ENCODE measurements around the gene TPGS1. TPM values are rescaled to one million over a fixed set of nuclear protein-coding genes. Genes with fewer than 3 reads are reported as not detected.
"Not testable (repeated sequence)": the region's sequence is repeated elsewhere in the genome, so short reads cannot be mapped to it uniquely, and the experiment has no call there.

Gene TPGS1
- total RNA-seq, 1 donor from 2014 or later = 20.3 TPM

- no peak for DNase-seq (ENCODE audit: low spot score)
Observed at GRCh38 chr19:475360-475759, 31.9 kb upstream of the TPGS1 start.

DNA sequence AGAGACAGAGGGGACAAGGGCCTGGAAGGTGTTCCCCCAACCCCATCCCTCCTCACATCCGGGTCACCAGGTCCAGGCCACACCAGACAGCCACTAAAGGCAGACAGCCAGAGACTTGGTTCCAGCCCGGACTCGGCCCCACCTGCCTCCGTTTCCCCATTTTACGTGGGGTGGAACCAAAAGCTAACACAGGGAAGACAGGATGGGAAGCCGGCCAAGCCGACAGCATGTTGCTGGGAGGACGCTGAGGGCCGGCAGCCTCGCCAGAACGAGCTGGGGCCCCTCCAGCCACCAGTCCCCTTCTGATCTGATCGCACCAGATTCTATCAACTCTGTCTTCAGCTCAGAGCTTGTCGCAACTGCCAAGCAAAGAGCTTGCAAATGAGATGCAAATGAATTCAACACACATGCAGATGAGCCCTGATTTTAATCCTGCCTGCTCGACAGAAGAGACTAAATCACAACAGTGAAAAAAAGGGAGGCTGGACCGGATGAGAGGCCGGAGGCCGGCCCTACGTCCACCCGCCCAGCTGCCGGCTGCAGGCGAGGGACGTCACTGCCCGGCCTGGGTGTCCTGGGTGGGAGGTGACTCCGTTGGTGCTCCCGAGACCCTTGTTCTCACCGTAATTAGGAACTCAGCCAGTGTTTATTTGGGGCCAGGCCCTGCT lies 28.9 kb upstream of the TPGS1 start:
- no peak for DNase-seq (ENCODE audit: low spot score)

GRCh38 chr19:478976-479375 lies 28.3 kb upstream of the TPGS1 start:
- no peak for DNase-seq (ENCODE audit: low spot score)

DNA sequence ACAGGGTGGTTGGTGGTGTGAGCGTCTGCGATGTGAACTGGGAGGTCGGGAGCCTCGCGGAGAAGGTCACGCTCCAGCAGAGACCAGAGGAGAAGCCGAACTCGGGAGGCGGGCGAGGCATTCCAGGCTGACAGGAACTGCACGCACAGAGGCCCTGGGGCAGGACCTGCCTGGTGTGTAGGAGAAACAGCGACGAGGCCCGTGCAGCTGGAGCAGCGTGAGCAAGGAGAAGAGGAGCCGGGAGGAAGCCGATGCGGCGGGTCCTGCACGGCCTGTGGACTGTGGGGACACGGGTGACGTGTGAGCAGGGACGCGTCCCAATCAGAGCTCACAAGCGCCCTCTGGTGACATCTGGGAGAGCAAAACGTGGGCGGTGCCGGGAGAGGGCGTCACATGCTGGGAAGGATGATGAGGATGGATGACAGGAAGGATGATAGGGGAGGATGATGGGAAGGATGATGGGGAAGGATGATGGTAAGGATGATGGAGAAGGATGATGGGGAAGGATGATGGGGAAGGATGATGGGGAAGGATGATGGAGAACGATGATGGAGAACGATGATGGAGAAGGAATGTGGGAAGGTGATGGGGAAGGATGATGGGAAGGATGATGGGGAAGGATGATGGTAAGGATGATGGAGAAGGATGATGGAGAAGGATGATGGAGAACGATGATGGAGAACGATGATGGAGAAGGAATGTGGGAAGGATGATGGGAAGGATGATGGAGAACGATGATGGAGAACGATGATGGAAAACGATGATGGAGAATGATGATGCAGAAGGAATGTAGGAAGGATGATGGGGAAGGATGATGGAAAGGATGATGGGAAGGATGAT lies 27.1 kb upstream of the TPGS1 start:
- no peak for DNase-seq (ENCODE audit: low spot score)

DNA sequence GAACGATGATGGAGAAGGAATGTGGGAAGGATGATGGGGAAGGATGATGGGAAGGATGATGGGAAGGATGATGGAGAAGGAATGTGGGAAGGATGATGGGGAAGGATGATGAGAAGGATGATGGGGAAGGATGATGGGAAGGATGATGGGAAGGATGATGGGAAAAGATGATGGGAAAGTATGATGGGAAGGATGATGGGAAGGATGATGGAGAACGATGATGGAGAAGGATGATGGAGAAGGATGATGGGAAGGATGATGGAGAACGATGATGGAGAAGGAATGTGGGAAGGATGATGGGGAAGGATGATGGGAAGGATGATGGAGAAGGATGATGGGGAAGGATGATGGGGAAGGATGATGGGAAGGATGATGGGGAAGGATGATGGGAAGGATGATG lies 26.2 kb upstream of the TPGS1 start:
- not testable (repeated sequence) for DNase-seq (ENCODE audit: low spot score)

DNA sequence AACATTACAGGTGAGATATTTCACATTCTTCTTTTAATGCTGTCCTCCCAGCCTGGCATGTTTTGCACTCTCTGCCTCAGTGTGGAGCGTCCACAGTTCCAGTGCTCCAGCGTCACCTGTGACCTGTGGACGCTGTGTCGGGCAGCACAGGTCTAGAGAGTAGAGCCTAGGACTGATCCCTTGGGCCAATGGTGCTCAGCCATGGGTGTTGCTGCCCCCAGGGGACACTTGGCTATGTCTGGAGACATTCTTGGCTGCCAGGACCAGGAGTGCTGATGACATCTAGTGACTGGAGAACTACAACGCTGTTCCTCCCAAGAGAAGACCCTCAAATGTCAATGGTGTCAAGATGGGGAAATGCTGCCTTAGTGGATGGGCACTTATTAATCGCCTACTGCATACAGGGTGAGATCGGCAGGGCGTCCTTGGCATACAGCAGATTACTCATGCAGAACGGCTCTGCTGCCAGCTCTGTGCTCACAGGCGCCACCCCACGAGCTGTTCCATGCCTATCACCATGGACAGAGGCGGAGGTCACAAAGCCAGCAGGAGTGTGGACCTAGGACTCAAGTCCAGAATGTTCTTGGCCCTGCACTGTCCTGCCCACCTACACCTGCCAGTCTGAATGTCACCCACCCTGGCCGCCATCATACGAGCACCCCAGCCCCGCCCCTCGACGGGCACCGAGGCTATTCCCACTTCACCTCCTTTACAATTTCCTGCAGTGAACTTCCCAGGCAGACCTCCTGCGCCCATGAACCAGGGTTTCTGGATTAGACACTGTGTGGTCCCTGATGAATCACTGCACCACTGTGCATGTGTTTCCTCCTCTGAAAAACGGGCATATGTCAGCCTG lies 24.9 kb upstream of the TPGS1 start:
- no peak for DNase-seq (ENCODE audit: low spot score)

DNA sequence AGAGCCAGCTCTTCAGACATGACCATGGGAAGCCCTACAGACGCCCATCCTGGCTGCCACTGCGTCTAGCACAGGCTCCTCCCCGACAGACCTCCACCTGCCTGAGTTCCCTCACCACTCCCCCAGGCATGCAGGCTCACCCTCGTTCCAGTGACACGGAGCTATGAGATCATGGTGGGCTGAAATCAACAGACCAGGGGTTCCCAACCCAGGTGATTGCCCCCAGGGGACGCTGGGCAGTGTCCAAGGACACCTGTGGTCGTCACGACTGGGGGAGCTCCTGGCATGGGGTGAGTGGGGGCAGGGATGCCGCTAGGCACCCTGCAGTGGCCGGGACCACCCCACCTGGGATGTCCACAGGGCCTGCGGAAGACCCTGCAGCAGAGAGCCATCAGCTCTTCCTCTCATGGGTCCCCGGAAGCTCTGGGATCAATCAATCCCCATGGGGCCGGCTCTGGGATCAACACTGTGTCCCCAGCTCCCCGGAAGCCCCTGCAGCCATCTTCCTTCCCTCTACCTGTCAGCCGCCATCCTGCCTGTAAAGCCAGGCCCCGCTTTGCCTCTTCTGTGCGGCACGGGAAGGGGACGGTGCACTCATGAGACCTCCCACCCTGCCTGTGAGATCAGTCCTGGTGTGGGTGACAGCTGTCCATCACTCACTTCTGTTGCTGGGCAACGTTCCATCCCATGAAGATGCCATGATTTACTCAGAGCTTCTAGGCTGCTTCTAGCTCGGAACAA lies 23.8 kb upstream of the TPGS1 start:
- no peak for DNase-seq (ENCODE audit: low spot score)

GRCh38 chr19:484494-484893 lies 22.8 kb upstream of the TPGS1 start:
- DNase-seq (ENCODE audit: low spot score) = no peak

GRCh38 chr19:485077-485476 lies 22.2 kb upstream of the TPGS1 start:
- DNase-seq (ENCODE audit: low spot score) = no peak

- no peak for DNase-seq (ENCODE audit: low spot score)
Observed at GRCh38 chr19:485583-486236, 21.6 kb upstream of the TPGS1 start.

DNA sequence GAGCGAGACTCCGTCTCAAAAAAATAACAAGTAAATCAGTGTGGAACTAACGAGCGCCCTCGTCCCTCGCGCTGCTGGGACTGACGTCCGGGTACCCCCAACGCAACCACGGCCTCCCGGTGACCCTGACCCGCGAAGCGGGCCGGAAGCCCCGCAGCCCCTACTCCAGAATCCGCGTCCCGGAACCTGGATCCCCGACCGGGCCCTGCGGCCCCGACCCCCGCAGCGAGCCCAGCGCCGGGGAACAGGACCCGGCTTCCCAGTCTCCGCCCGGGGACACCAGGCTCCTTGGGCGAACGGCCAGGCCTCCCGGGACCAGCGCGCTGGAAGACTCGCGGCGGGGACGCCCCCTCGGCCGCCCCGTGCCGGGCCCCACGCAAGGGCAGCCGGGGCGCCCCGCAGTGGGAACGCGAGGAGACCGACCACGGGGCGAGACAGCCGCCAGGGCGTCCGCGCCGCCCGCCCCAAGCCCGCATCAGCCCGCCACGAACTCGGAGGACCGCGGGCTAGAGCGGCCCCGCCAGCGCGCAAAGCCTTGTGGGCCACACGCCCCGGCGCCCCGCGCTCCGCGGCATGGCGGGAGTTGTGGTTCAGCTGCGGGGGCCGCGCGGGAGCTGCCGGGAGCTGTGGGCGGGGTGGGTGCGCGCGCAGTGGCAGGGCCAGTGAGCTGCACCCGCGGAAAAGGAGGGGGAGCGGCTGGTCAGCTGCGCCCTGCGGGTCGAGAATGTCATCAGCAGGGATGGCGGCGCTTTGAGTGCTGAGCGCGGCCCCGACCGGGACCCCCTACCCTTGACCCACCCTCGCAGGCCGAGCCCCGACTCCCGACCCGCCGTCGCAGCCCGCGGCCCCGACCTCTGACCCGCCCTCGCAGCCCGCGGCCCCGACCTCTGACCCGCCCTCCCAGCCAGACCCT lies 18.5 kb upstream of the TPGS1 start:
- peak; percentile 99 for DNase-seq (ENCODE audit: low spot score)

DNA sequence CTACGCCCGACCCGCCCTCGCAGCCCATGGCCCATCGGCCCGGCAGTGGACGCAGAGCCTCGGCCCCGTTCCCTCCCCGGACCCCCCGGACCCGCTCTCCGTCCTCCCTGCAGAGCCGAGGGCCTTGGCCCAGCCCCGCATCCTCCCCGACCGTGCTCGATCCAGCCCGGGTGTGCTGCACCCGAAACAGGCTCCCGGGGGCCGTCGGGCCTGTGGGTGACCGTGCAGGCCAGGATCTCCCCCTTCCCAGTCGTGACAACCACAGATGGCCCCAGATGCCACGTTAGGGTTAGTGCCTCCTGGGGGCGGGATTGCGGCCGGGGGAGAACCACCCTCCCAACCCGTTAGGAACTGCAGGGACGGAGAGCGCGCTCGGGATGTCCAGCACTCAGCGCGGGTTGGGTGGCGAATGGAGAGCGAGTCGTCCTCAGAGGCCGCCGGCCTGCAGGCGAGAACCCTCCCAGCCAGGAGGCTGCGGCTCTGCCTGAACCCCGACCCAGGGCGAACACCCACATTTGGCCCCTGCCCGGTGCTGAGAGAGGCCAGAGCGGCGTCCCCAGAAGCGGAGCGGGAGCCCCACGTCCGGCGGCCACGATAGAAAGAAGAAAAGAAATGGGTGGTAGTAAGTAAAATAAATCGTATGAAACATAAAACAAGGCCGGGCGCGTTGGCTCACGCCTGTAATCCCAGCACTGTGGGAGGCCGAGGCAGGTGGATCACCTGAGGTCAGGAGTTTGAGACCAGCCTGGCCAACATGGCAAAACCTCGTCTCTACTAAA lies 17.7 kb upstream of the TPGS1 start:
- no peak for DNase-seq (ENCODE audit: low spot score)

DNA sequence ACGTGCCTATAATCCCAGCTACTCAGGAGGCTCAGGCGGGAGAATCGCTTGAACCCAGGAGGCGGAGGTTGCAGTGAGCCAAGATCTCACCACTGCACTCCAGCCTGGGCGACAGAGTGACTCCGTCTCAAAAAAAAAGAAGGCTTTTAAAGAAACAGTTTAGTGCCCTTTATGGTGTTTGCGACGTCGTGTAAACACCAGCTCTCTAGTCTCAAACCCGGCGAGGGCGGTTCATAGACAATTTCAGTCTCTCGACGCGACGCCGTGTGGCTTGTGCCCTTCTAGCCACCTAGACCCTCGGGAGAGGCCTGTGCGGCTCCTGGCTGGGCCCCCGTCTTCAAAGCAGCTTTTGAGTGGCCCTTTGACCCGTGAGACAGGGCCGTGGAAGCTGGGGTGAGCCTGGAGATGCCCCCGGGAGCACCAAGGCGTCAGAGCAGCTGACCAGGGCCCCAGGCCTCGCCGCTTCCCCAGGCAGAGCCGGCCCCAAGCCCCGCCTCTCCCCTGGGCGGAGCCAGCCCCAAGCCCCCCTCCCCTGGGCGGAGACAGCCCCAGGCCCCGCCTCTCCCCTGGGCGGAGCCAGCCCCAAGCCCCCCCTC lies 16.1 kb upstream of the TPGS1 start:
- DNase-seq (ENCODE audit: low spot score) = no peak

DNA sequence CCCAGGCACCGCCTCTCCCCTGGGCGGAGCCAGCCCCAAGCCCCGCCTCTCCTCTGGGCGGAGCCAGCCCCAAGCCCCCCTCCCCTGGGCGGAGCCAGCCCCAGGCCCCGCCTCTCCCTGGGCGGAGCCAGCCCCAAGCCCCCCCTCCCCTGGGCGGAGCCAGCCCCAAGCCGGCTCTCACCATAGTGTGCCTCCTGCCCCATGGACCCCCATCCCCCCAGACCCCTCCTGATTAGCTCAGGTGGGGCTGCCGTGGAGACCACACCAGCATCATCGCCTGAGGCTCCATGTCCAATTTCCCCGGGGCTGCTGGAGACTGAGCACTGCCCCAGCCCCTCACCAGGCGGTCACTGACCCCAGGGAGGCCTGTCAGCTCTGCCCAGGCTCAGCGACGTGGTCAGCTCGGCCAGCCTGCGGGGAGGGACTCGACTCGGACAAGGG lies 15.2 kb upstream of the TPGS1 start:
- no peak for DNase-seq (ENCODE audit: low spot score)

GRCh38 chr19:493391-494170 lies 13.7 kb upstream of the TPGS1 start:
- DNase-seq (ENCODE audit: low spot score) = no peak

GRCh38 chr19:494171-495080 lies 12.9 kb upstream of the TPGS1 start:
- no peak for DNase-seq (ENCODE audit: low spot score)

DNA sequence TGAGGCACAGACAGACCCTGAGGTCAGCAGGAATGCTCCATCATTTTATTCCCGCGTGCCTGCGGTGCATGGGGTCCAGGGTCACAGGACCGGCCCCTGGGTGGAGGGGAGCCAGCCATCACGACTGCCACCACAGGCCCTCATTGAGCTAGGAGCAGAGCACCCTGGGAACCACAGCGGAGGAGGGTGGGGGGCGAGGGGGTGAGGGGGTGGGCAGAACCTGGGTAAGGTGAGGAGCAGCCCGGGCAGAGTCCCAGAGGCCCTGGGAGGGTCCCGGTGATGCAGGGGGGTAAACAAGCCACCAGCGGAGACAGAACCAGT lies 12.3 kb upstream of the TPGS1 start:
- DNase-seq (ENCODE audit: low spot score) = no peak

Measured in mesenteric fat pad (tissue), 1 donor.